ENCODE data around the gene SLC46A3.

- 0 out of 2 replicates have a peak, but pooled peaks have one; percentile 33 for TF ChIP-seq CTCF (conservative IDR thresholded peaks at IDR 0.05; ENCODE audit: low read length)
- TF ChIP-seq EZH2phosphoT487 (IDR thresholded peaks at IDR 0.05; ENCODE audit: borderline replicate concordance, low read depth, low read length), result no peak
These were observed 40.0 kb downstream of the SLC46A3 start for GRCh38 chr13:28678809-28679208.
